ENCODE measurements around the gene ZNF761.
"Not testable (repeated sequence)": the region's sequence is repeated elsewhere in the genome, so short reads cannot be mapped to it uniquely, and the experiment has no call there.

The ZNF761 gene

GRCh38 chr19:53431399-53432087 lies at the start of gene ZNF761:
TSS of gene ZNF761 (plus strand) at chr19:53431984. CDS start at chr19:53447269, 15,285 bp downstream.
- DNase-seq: peak; percentile 95

GRCh38 chr19:53388168-53388567 lies 43.6 kb upstream of the ZNF761 start:
- DNase-seq: no peak

- DNase-seq: no peak
These were observed 42.9 kb upstream of the ZNF761 start for GRCh38 chr19:53388904-53389303.

- no peak for DNase-seq
These were observed 42.2 kb upstream of the ZNF761 start for GRCh38 chr19:53389571-53389970.

- no peak for DNase-seq
These were observed 41.8 kb upstream of the ZNF761 start for GRCh38 chr19:53389978-53390377.

GRCh38 chr19:53394522-53394973 lies 37.2 kb upstream of the ZNF761 start:
- DNase-seq: no peak

- peak; percentile 92 for DNase-seq
These were observed 36.6 kb upstream of the ZNF761 start, which contains the start of gene ZNF765 for GRCh38 chr19:53394974-53395839. TSS of gene ZNF765 (plus strand) at chr19:53395149. CDS start at chr19:53398016, 2,867 bp downstream.

GRCh38 chr19:53395840-53396524 lies 35.8 kb upstream of the ZNF761 start:
- DNase-seq: not testable (repeated sequence)

GRCh38 chr19:53396525-53396868 lies 35.3 kb upstream of the ZNF761 start:
- DNase-seq: no peak

- not testable (repeated sequence) for DNase-seq
These were observed 33.9 kb upstream of the ZNF761 start for GRCh38 chr19:53397918-53398317.

- no peak for DNase-seq
These were observed 22.1 kb upstream of the ZNF761 start for GRCh38 chr19:53409505-53410204.

GRCh38 chr19:53420520-53421315 lies 11.1 kb upstream of the ZNF761 start:
- DNase-seq: not testable (repeated sequence)

GRCh38 chr19:53422551-53422950 lies 9.2 kb upstream of the ZNF761 start:
- no peak for DNase-seq

- DNase-seq: not testable (repeated sequence)
These were observed 8.7 kb upstream of the ZNF761 start for GRCh38 chr19:53423074-53423473.

- not testable (repeated sequence) for DNase-seq
These were observed 8.1 kb upstream of the ZNF761 start for GRCh38 chr19:53423680-53424079.

GRCh38 chr19:53424968-53425597 lies 6.7 kb upstream of the ZNF761 start:
- DNase-seq: peak; percentile 67

GRCh38 chr19:53432088-53432661 lies 391 bp downstream of the ZNF761 start:
- DNase-seq: no peak

GRCh38 chr19:53443809-53444208 lies 12.0 kb downstream of the ZNF761 start:
- not testable (repeated sequence) for DNase-seq

- not testable (repeated sequence) for DNase-seq
These were observed 15.4 kb downstream of the ZNF761 start for GRCh38 chr19:53447196-53447595.

- DNase-seq: no peak
These were observed 24.0 kb downstream of the ZNF761 start for GRCh38 chr19:53455828-53456227.

Measured in CD4-positive, alpha-beta T cell treated with Interleukin-15 for 1 hour (primary cell).